Activated CD4-positive, CD25-positive, alpha-beta regulatory T cell (primary cell): ENCODE measurements around the gene OR2W3.

Experiments
- DNase-seq, 4 experiments: peaks; one replicate each; lab custom pipeline; 2025; lab: John Stamatoyannopoulos, UW

Gene OR2W3

DNA sequence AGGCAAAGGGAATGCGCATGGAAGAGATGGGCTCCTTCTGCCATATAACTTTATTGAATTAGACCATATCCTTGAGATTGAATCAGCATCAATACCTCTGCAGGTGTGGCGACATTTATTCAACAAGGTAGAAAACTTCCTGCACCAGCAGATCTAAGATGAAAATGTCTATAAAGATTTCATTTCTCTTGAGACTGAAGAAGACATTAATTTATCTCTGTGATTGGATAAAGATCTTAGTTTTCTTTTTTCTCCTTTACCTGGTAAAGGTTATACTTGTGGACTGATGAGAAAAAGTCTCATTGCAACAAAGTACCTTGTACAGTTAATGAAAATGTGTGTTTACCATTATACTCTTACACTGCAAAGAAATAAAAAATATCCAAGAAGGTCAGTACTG, 24.6 kb downstream of the OR2W3 start, which contains the start of gene OR2T8:
Gene OR2T8, plus strand, starts transcription at position 301 of the 400 bp plus-strand sequence. CDS start 766 bp downstream, outside the sequence.
- no peak for DNase-seq

DNA sequence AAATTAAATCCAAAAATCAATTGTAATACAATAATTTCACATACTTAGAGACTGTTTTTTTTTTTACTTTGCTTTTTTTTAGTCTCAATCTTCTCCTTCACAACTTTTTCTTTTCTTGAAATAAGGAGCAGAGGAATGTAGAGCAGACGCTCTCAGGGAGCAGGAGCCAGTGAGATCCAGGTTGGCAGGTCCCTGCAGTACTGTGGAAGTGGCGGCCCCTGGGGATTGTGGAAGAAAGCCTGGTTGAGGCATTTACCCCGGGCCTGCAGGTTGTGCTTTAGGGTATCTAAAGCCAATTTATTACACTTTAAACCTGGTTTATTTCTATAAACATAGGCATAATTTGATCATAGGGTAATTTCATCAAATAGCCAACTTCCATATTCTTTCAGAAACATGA, 28.6 kb downstream of the OR2W3 start:
- no peak for DNase-seq

DNA sequence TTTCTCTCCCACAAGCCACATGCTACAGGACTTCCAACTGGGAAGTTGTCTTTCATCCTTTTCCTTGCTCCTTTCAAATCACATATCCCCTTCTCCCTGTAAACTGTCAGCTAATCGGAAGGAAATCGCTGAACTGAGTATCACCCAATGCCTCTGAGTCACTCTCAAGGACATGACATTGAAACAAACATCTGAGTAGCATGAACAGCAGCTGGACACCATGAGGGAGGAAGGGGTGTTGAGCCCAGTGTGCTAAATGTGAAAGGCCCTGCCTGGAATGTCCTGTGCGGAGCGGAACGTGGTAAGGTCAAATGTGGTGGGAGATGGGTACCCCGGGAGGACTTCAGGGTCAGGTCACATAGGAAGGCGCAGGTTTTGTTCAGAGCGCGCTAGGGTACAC, 29.5 kb downstream of the OR2W3 start, which contains the start of gene OR2AJ1:
Gene OR2AJ1, plus strand, starts transcription at position 22 of the 400 bp plus-strand sequence. CDS start 8,880 bp downstream, outside the sequence.
- no peak for DNase-seq

DNA sequence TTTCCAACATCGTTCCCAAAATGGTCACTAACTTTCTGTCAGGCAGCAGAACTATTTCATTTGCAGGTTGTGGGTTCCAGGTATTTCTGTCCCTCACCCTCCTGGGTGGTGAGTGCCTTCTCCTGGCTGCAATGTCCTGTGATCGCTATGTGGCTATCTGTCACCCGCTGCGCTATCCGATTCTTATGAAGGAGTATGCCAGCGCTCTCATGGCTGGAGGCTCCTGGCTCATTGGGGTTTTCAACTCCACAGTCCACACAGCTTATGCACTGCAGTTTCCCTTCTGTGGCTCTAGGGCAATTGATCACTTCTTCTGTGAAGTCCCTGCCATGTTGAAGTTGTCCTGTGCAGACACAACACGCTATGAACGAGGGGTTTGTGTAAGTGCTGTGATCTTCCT, 38.6 kb downstream of the OR2W3 start:
- DNase-seq: no peak

DNA sequence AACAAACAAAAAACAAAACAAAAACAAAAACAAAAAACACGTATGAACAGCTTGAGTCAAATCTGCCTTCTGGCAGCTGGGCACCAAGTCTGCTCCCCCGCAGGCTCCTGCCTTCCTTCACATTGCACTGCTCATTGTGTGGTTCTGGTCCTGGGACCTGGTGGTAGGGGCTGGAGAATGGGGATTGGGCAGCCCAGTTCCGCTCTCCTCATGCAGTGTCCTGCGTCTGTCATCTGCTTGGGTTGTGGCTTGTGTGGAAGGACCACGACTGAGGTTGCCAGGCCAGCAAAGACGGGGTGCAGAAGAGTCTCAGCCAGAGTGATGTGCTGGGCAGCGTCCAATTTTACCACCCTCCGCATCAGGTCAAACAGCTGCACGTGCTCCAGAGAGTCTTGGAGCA, 40.4 kb downstream of the OR2W3 start:
- DNase-seq: no peak

DNA sequence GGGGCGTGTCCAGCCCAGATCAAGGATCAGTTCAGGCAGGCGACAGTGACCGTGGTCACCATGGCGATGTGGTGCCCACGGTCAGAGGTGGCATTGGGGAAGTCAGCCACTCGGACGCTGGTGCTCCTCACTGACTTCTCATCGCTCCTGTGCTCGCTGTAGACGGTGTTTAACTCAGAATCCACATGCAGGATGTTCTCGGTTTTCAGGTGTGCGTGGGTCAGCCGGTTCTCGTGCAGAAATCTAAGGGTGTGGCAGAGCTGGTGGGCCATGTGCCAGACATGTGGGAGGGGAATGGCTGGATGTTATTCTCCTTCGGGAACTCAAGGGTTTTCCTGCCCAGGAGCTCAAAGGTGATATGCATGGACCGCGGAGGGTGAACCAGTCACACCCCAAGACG, 41.0 kb downstream of the OR2W3 start:
- DNase-seq: no peak

DNA sequence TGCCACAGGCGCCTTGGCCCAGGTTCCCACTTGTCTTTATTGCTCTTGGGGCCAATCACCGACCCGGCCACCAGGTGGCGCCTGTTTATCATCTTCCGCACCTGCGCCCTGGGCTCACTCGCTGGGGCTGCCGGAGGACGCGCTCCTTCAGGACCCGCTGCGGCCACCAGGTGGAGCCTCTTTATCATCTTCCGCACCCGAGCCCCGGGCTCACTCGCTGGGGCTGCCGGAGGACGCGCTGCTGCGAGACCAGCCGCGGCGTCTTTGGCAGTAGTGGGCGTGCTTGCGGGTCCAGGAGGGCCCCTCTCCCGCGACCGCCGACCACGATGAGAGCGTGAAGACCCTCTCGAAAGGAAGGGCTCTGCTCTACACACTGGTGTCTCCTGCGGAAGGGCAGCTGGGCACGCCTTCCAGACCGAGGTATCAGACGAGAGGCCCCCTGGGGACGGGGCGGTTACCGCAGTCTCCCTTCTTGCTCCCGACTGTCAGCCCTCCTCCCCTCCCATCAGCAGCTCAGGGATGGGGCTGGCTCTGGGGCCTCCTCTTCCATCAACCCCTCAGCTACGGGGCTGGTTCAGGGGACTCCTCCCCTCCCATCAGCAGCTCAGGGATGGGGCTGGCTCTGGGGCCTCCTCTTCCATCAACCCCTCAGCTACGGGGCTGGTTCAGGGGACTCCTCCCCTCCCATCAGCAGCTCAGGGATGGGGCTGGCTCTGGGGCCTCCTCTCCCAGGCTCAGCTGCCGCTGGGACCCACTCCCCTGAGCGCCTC, 41.8 kb downstream of the OR2W3 start:
- peak; percentile 14 to 81 (median 40) for DNase-seq

DNA sequence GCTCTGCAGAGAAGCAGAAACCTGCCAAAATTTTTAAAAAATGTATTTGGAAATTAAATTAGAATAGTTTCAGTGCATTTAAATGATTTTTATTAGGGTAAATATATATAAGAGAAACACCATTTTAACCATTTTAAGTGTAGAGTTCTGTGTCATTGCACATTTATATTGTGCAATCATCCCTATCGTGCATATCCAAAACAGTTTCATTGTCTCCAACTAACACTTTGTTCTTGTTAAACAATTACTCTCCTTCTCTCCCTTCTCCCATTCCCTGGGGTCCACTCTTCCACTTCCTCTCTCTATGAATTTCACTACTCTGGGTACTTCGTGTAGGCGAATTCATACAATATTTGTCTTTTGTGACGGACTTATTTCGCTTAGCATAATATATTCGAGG, 47.2 kb downstream of the OR2W3 start:
- DNase-seq: no peak
